Tibial nerve (tissue), 3 donors: ENCODE measurements around the gene MAGEB6B.

ENCODE experiments used
- POLR2A ChIP-seq, 2 donors: fragments of 450-650 bp; IDR thresholded peaks; one replicate each; pipeline ENCODE4 v1.6.1; 2017; ENCODE audit warnings: antibody characterized with exemption in 2 of 2, mild to moderate bottlenecking in 2 of 2, moderate library complexity in 2 of 2
- TF ChIP-seq, protein P1 (sequence below), 5 experiments: fragments of 200-600 bp in 3 of 5; fragments of 450-650 bp in 2 of 5; sonication (generic) in 3 of 5; IDR thresholded peaks; one replicate each; pipeline ENCODE4 v1.5.1; 2016 to 2019; ENCODE audit warnings: antibody characterized with exemption in 5 of 5, mild to moderate bottlenecking in 3 of 5, moderate library complexity in 2 of 5

DNA sequence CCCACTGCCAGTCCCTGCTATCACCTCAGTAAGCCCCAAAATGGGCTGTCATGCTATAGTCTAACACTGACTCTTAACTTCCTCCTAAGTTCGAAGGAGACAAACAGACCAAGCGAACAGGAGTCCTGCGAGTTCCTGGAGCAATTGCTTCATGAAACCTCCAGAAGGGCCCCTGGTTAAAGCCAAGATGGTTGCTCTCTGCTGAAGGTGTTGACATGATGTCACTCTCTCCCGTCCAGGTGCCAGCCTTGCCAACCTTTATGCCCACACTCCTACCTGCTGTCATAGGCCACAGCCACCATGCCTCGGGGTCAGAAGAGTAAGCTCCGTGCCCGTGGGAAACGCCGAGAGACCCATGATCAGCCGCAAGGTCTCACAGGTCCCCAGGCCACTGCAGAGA, at the start of gene MAGEB6B:
- TF ChIP-seq POLR2A (IDR thresholded peaks at IDR 0.05), result no peak
- TF ChIP-seq, protein P1, sequence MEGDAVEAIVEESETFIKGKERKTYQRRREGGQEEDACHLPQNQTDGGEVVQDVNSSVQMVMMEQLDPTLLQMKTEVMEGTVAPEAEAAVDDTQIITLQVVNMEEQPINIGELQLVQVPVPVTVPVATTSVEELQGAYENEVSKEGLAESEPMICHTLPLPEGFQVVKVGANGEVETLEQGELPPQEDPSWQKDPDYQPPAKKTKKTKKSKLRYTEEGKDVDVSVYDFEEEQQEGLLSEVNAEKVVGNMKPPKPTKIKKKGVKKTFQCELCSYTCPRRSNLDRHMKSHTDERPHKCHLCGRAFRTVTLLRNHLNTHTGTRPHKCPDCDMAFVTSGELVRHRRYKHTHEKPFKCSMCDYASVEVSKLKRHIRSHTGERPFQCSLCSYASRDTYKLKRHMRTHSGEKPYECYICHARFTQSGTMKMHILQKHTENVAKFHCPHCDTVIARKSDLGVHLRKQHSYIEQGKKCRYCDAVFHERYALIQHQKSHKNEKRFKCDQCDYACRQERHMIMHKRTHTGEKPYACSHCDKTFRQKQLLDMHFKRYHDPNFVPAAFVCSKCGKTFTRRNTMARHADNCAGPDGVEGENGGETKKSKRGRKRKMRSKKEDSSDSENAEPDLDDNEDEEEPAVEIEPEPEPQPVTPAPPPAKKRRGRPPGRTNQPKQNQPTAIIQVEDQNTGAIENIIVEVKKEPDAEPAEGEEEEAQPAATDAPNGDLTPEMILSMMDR (IDR thresholded peaks at IDR 0.05), result no peak
